ENCODE data around the gene PIK3AP1. TPM values are rescaled to one million over a fixed set of nuclear protein-coding genes. Genes with fewer than 3 reads are reported as not detected.

Gene PIK3AP1
- total and polyA plus RNA-seq, 2 of the 8 experiments (the other 6 are each of a cell fraction or from before 2014, with no cell fraction given) = 1.9 to 4.5 TPM

- no peak overlapping the region for H3K56ac ChIP-seq (replicated peaks; ENCODE audit: insufficient read length, low read depth, low read length)
- peaks cover 0 to 3% (median 1%) of the 10 kb centered on the region in 4 experiments; a peak in 3 of 7 replicates for H3K4me1 ChIP-seq (replicated peaks in 1 of 4; ENCODE audit: control insufficient read depth in 3 of 4, insufficient read depth in 4 of 4, low read length in 3 of 4)
- no peak overlapping the region for H3K9ac ChIP-seq (replicated peaks in 1 of 4; ENCODE audit: extremely low read depth in 1 of 4, low read depth in 3 of 4, low read length in 3 of 4)
- no peaks in the 10 kb centered on the region for H4K20me1 ChIP-seq (replicated peaks in 1 of 2; ENCODE audit: control insufficient read depth in 1 of 2, insufficient read depth in 2 of 2, low read length in 2 of 2)
- no peak overlapping the region for H2BK15ac ChIP-seq (ENCODE audit: low read length)
- H3K23ac ChIP-seq (ENCODE audit: insufficient read length) = no peak overlapping the region
- H3K79me2 ChIP-seq (ENCODE audit: control insufficient read depth in 1 of 2, insufficient read depth in 2 of 2, low read length in 2 of 2) = no peaks in the 10 kb centered on the region
- CTCF ChIA-PET (ENCODE audit: partially characterized antibody) = interaction anchor here (1.0 to 2.1 kb wide), 2 partner anchors 9 to 15 kb away, joined by 5 to 8 read pairs; no protein-coding TSS in a partner anchor
- H3K18ac ChIP-seq (ENCODE audit: extremely low read depth, low read length) = no peak overlapping the region
- no peak overlapping the region for H3K4me3 ChIP-seq (ENCODE audit: extremely low read depth in 1 of 4, insufficient read depth in 2 of 4, low read depth in 3 of 4, low read length in 4 of 4)
- H4K8ac ChIP-seq (ENCODE audit: extremely low read depth, insufficient read depth, low read length) = no peak overlapping the region
- peaks cover 0 to 3% of the 10 kb centered on the region in 2 experiments; a peak in 1 of 4 replicates for H3K9me3 ChIP-seq (ENCODE audit: insufficient read depth in 2 of 2, low read depth in 1 of 2, low read length in 1 of 2)
- POLR2A ChIA-PET (ENCODE audit: partially characterized antibody) = no interaction called here
- no peak overlapping the region for H2BK120ac ChIP-seq (replicated peaks; ENCODE audit: low read depth, low read length)
- 85% methylated on average over 7 of the region's 7 CpGs; no CpG with 5 or more reads in 1 of the 2 experiments for WGBS, 2 experiments (ENCODE audit: extremely low coverage in 1 of 2, insufficient coverage in 1 of 2, insufficient read length in 1 of 2, insufficient replicate concordance in 2 of 2, low coverage in 1 of 2, low lambda C conversion rate in 2 of 2, missing lambda C conversion rate in 1 of 2)
- no peak overlapping the region for H3K4ac ChIP-seq (replicated peaks; ENCODE audit: insufficient read length, low read depth, low read length)
- H3K4me2 ChIP-seq (ENCODE audit: insufficient read depth in 1 of 2, low read depth in 2 of 2, low read length in 2 of 2) = no peak overlapping the region
- no peak overlapping the region for H2BK20ac ChIP-seq (ENCODE audit: low read length)
- no peaks in the 10 kb centered on the region for H3K79me1 ChIP-seq (ENCODE audit: low read depth, low read length)
- DNase-seq (ENCODE audit: low read depth in 1 of 2, low spot score in 2 of 2) (no peak), FAIRE-seq (no peak)
- H2AFZ ChIP-seq (ENCODE audit: low read length) = no peak overlapping the region
- H3K27me3 ChIP-seq (replicated peaks in 1 of 4; ENCODE audit: control insufficient read depth in 3 of 4, extremely low read depth in 1 of 4, insufficient read depth in 3 of 4, low read length in 3 of 4) = no peaks in the 10 kb centered on the region
- no peak overlapping the region for H2BK12ac ChIP-seq (ENCODE audit: low read depth, low read length)
- H2BK5ac ChIP-seq (ENCODE audit: low read depth, low read length) = no peak overlapping the region
- no peak overlapping the region for H2AK5ac ChIP-seq (ENCODE audit: low read depth, low read length)
- no peak overlapping the region for H4K91ac ChIP-seq (replicated peaks; ENCODE audit: insufficient read length, low read length)
- no peaks in the 10 kb centered on the region for H3K36me3 ChIP-seq (ENCODE audit: control insufficient read depth in 2 of 4, insufficient read depth in 4 of 4, low read length in 3 of 4)
- H3K23me2 ChIP-seq (ENCODE audit: low read depth, low read length) = no peaks in the 10 kb centered on the region
- no peak overlapping the region for H3K14ac ChIP-seq (ENCODE audit: insufficient read length)
- no peak overlapping the region for H3K27ac ChIP-seq (ENCODE audit: low read depth, low read length)
- H4K5ac ChIP-seq (ENCODE audit: insufficient read length, low read depth, low read length) = no peak overlapping the region
- TF ChIP-seq GTF2F1 (IDR thresholded peaks at IDR 0.05; ENCODE audit: borderline replicate concordance, low read depth, low read length) = no peak
- no peak for TF ChIP-seq CHD1 (IDR thresholded peaks at IDR 0.05; ENCODE audit: low read depth, low read length)
- TF ChIP-seq CTCF (IDR thresholded peaks at IDR 0.05; ENCODE audit: control extremely low read depth in 1 of 3, insufficient read depth in 1 of 3, low read depth in 1 of 3, low read length in 3 of 3) = no peak
- no peak for TF ChIP-seq CTBP2 (IDR thresholded peaks at IDR 0.05; ENCODE audit: borderline replicate concordance, insufficient read depth, insufficient read length, low read length)
- TF ChIP-seq HDAC6 (IDR thresholded peaks at IDR 0.05; ENCODE audit: low read depth, low read length) = no peak
- TF ChIP-seq YY1 (IDR thresholded peaks at IDR 0.05; ENCODE audit: low read depth, low read length) = no peak
- no peak for TF ChIP-seq CHD2 (IDR thresholded peaks at IDR 0.05; ENCODE audit: low read length)
- TF ChIP-seq PHF8 (conservative IDR thresholded peaks at IDR 0.05; ENCODE audit: low read depth, low read length) = no peak
- TF ChIP-seq FOSL1 (IDR thresholded peaks at IDR 0.05; ENCODE audit: insufficient read depth, low read depth, low read length) = no peak
- no peak for TF ChIP-seq TAF1 (IDR thresholded peaks at IDR 0.05; ENCODE audit: low read depth, low read length)
These were observed 64.7 kb downstream of the PIK3AP1 start for GRCh38 chr10:96655461-96656197.

Measured in H1 (cell line).